HS-5 (cell line): ENCODE results near the gene TEX10.
"Not testable (repeated sequence)": the region's sequence is repeated elsewhere in the genome, so short reads cannot be mapped to it uniquely, and the experiment has no call there.

Experiments used
- DNase-seq: peaks from one replicate; pipeline ENCODE4 v3.0.0-alpha.2; 2012; ENCODE audit warnings: low read depth

The TEX10 gene

GRCh38 chr9:100346836-100347235 lies 5.9 kb downstream of the TEX10 start:
- peak; percentile 33 for DNase-seq

DNA sequence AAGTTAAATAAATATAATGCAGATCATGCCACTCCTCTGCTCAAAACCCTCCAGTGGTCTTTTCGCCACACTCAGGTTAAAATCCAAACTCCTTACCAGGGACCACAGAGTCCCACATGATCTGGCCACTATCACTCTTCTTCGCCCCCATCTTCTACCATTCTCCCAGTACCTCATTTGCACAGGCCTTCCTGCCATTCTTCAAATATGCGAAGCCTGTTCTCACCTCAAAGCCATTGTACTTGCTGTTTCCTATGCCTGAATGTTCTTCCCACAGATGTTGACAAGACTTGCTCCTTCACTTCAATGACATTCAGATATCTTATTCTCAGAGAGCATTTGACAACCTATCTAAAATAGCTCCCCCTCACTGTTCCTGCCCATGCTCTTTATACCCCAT lies 10.9 kb downstream of the TEX10 start:
- no peak for DNase-seq

DNA sequence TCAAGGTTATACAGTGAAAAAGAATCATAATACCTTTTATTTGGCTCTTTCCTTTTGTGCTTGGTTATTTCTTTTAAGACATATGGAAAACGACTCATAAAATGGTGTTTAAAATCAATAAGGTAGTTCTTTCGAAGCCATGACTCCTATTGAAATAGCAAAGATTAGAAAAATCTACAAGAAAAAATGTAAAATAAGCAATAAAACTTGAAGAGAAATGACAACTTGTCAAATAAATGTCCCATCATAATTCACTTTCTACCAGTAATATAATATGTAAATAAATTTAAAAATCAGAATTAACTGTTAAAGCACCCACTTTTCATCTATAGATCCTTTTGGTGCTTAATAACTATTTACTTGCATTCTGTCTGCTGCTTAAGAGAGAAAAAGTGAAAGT lies 12.5 kb downstream of the TEX10 start:
- no peak for DNase-seq

DNA sequence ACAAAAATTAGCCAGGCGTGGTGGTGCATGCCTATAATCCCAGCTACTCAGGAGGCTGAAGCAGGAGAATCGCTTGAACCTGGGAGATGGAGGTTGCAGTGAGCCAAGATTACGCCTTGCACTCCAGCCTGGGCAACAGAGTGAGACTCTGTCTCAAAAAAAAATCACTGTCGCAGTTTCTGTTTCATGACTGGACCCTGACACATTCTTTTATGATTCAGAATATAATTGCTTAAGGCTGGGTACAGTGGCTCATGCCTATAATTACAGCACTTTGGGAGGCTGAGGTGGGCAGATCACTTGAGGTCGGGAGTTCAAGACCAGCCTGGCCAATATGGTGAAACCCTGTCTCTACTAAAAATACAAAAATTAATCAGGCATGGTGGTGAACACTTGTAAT lies 14.0 kb downstream of the TEX10 start:
- not testable (repeated sequence) for DNase-seq

DNA sequence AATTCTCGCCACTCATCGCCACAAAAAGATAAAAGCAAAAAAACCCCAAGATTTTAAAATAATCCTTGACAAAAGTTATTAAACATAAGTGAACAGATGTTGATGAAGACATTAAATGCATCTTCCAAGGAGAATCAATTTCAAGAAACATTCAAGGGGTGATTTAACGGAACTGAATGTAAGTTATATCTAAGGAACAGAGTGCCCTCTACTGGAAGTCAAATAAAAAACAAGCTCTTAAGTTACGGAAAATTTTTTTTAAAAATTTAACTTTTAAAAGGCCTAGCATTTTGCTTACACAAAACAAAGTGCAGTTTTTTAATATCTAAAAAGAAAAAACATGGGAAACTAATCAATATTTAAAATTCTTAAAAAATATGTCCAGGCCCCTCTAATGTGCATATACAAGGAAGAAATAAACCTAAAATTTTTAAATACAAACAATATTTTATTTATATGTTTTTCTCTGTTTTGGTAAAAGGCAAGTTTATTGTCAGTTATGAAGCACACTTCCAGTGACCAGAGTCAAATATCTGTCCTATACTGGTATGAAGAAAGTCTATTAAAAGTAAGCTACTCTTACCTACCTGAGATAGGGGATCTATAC lies 28.0 kb downstream of the TEX10 start:
- no peak for DNase-seq

DNA sequence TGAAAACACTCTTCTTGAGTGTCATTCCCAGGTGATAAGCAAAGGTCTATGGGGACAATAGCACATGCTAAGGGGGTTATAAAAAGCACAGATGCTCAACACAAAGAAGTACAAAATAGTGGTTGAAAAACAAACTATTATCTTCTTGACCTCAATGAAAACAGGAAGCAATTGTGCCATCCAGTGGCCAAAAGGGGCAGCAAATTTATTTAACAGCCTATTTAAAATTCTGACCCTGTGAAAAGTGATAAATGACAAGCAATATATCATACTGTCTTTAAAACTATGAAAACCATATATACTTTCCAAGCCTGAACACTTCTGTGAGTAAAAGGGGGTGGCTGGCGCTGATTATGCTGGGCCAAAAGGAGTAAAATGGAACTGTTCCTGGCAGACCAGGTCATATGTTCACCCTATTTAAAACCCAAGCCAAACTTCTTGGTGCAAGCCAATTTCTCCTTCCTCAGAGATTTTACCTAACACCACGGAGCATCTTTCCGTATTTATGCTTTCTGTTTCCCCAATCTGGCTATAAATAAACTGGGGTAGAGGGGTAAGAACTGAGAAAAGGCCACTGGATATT lies 29.7 kb downstream of the TEX10 start:
- DNase-seq, result no peak

DNA sequence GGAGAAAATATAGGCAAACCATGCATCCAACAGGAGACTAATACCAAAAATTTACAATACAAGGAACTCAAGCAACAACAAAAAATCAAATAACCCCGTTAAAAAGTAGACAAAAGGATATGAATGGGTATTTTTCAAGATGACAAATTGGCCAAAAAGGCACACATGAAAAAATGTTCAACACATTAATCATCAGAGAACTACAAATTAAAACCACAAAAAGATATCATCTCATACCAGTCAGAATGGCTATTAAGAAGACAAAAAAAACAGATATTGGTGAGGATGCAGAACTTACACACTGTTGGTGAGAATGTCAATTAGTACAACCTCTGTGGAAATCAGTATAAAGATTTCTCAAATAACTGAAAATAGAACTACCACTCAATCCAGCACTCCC lies 35.0 kb downstream of the TEX10 start:
- peak; percentile 33 for DNase-seq

DNA sequence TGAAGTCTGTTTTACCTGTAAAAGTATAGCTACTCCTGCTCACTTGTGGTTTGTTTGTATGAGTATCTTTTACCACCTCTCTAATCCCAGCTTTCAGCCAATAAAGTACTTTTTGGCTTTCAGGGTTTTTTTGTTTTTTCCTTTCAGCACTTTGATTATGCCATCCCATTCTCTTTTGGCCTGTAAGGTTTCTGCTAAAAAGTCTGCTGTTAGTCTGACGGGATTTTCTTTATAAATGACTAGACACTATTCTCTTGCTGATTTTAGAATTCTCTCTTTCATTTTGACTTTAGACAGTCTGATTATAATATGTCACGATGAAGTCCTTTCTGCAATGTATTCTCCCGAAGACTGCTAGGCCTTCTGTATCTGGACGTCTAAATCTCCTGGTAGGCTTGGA lies 37.2 kb downstream of the TEX10 start:
- DNase-seq, result no peak

- no peak for DNase-seq
Observed at GRCh38 chr9:100309992-100310391, 42.8 kb downstream of the TEX10 start.

DNA sequence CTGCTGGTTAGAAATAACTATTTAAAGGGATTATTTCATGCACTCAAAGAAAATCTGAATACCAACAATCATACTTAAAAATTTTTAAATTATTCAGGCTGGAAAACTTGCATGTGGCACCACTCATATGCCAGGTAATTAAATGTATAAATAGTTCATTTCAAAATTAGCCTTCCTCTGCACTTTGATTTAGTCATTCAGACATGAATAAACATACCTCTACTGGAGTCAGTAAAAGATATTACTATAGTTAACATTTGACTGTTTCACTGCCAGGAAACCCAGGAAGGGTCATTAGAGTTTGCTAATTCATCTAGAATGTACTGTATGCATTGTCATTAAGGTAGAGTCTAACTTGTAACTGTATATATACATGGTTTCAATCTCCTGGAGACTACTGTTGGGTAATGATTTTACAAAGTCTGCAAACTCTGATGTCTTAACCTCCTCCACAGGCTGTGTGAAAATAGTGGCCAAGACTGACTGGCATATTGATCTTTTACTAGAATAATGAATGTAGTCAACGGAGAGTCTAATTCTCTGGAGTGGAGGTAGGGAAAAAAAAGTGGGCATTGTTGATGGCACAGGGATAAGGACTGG lies 43.7 kb downstream of the TEX10 start:
- DNase-seq, result no peak

- DNase-seq, result no peak
Observed at GRCh38 chr9:100307080-100307479, 45.7 kb downstream of the TEX10 start.

GRCh38 chr9:100306283-100306682 lies 46.5 kb downstream of the TEX10 start:
- no peak for DNase-seq

GRCh38 chr9:100303747-100304146 lies 49.0 kb downstream of the TEX10 start:
- DNase-seq, result no peak

DNA sequence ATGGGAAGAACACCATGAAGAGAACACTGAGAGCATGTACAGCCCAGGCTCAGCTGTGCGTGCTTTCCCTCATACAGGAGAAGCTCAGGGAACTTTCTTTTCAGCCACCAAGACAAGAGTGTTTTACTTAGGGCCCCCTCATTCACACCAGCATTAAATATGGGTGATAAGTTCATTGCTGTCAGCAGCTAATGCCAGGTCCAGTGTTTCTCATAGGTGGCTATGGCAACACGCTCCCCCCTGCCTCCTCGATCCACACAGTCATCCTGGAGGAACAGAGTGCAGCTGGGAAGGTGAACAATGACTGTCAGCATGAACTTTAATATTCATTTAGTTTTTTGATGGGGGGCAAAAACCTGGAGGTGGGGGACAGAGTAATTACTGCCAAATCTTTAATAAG lies 54.4 kb downstream of the TEX10 start:
- DNase-seq, result no peak

GRCh38 chr9:100296407-100296806 lies 56.3 kb downstream of the TEX10 start:
- DNase-seq, result no peak

DNA sequence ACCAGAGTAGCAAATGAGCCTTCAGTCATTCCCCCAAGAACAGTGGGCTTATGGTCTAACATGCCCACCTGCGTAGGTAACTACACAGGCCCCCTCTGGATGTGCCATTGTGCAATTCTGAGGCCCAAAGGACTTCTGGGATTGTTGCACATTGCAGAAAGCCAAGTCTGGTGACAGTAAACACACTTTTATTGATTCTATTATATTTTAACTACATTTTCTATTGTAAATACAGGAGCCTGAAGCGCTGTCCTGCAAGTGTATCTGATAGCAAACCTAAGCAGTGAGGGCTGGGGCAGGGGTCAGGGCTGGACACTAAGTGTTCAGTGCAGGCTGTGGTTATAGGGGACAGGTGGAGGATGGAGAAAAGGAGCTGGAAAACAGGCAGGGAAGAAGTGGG lies 57.5 kb downstream of the TEX10 start:
- no peak for DNase-seq

GRCh38 chr9:100294806-100295205 lies 57.9 kb downstream of the TEX10 start:
- DNase-seq, result no peak

DNA sequence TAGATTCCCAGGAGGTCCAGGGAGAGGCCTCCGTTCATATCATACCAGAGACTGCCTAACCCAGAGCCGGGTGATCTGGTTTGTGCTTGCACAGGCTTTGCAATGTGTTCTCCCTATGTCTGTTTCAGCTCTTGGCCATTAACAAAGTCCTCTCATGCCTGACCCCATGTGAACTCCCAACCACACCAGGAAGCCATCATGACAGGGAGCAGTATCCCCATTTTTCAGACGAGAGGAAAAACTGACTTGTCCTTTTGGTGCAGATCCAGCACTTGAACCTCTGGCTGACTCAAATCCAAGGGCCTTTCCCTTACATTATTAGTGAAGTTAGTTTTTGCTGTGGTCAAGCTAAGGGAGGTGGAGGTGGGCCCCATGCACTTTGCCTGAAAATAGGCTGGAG lies 58.4 kb downstream of the TEX10 start:
- DNase-seq, result no peak

- DNase-seq, result no peak
Observed at GRCh38 chr9:100292414-100292813, 60.3 kb downstream of the TEX10 start.

- DNase-seq, result no peak
Observed at GRCh38 chr9:100290714-100291113, 62.0 kb downstream of the TEX10 start.

DNA sequence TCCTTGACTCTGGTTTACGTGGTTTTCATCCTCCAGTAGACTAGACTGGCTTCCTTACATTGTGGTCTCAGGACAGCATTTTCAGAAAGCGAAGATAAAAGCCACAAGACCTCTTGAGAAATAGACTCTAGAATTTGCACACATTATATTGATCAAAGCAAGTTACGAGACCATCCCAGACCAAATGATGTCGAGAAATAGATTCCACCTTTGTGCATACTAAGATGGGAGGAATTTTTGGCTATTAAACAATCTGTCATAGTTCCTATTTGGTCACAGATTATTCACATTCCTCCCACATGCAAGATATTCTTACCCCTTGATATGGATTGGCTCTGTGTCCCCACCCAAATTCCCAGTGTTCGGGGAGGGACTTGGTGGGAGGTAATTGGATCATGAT lies 65.6 kb downstream of the TEX10 start:
- no peak for DNase-seq

DNA sequence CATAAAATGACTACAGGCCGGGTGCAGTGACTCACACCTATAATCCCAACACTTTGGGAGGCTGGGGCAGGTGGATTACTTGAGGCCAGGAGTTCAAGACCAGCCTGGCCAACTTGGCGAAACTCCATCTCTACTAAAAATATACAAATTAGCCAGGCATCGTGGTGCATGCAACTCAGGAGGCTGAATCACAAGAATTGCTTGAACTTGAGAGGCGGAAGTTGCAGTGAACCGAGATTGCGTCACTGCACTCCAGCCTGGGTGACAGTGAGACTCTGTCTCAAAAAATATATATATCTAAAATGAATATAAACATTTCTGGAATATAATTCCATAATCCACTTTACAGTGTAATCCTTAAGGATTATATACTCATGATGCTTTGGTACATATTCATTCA lies 66.5 kb downstream of the TEX10 start:
- no peak for DNase-seq

DNA sequence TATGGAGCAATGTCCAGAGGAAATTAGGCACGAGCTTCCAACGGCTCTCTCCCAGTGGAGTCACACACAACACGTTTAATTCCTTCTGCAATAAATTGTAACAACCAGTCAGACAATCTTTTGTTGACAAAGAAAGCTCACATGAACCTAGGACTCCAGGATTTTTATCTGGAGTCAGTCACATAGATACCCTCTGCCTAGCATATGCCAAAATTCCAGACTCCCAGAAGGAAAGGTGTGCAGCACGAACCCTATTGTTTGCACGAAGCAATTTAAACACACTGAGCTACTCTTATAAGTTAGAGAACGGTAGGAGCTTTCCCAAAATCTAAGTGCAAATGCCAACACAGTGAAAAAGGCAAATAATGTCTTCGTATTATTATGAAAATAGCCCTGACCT lies 67.1 kb downstream of the TEX10 start:
- no peak for DNase-seq

GRCh38 chr9:100285080-100285479 lies 67.7 kb downstream of the TEX10 start:
- no peak for DNase-seq
